ENCODE measurements around the gene SLC2A8.

Gene SLC2A8

DNA sequence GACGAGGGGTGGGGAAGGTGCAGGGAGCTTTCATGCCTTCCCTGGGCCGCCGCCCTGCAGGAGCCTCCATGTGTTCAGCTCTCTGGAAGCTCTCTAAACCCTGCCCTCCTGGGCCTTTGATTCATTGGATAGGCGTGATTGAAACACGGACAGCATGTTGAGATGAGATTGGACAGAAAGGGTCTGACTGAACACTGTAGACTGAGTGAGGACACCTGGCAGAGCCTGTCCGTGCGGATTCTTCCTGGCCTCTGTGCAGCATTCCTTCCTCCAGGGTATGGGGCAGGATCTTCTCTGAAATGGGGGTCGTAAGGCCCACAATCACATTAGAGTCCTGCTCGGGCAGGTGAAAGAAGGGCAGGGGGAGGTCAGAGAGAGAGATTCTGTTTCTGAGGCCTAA, 41.4 kb downstream of the SLC2A8 start:
- no peak for DNase-seq

DNA sequence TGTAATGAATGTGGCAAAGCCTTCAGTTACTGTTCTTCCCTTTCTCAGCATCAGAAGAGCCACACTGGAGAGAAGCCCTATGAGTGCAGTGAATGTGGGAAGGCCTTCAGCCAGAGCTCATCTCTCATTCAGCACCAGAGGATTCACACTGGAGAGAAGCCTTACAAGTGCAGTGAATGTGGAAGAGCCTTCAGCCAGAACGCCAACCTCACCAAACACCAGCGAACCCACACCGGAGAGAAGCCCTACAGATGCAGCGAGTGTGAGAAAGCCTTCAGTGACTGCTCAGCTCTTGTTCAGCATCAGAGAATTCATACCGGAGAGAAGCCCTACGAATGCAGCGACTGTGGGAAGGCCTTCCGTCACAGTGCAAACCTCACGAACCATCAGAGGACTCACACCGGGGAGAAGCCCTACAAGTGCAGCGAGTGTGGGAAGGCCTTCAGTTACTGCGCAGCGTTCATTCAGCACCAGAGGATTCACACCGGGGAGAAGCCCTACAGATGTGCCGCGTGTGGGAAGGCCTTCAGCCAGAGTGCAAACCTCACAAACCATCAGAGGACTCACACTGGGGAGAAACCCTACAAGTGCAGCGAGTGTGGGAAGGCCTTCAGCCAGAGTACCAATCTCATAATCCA, 47.4 kb downstream of the SLC2A8 start:
- DNase-seq, result no peak

DNA sequence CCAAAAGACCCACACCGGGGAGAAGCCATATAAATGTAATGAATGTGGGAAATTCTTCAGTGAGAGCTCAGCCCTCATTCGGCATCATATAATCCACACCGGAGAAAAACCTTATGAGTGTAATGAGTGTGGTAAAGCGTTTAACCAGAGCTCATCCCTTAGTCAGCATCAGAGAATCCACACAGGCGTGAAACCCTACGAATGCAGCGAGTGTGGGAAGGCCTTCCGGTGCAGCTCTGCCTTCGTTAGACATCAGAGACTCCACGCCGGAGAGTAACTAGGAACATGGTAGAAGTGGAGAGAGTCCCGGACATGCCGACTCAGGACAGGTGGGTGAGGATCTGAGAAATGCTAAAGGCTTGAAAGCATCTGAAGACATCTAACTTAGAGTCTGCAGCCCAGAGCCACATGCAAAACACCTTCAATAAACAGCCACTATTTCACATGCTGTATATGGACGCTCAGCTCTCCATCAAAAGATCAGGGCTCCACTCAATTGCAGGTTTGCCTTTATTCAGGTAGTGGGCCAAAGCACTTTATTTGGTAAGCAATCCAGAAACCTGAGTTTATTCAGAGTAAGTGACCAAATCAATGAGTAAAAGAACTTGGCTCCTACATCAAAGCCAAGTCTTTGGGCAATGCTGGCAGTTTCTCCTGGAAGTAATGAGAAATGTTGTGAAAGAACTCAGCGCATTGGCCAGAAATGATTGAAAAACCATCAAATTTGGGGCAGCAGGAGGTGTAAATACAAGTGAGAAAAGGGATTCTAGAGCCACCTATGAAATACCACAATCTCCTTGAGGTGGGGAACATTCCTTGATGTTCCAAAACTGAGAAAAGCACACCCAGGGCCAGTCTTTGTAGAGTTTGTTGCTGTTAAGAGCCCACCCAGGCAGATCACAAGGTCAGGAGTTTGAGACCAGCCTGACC, 48.2 kb downstream of the SLC2A8 start:
- DNase-seq, result no peak

DNA sequence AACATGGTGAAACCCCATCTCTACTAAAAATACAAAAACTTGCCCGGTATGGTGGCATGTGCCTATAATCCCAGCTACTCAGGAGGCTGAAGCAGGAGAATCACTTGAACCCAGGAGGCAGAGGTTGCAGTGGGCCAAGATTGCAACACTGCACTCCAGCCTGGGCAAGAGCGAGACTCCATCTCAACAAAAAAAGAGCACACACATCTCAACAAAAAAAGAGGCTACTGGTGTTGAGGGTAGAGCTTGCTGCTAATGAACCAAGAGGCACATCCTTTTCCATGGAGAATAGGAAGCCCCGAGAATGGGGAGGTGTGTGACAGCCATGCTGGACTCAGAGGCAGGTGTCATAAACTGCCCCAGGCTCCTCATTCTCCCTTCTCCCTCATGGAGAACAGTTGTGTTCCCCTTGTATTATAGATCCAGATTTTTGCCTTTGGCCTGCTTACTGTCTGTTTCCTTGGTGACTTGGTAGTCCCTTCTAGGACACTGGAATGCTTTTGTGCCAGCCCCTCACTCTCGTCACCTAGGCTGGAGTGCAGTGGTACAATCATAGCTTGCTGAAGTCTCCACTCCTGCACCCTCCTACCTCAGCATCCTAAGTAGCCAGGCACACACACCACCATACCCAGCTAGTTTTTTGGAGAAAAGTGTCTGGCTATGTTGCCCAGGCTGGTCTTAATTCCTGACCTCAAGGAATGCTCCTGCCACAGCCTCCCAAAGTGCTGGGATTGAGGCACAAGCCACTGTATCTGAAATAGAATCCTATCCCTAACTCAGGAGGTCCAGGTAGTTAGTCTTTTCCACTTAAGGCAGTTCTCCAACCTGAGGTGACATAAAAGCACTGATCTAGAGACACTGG, 49.1 kb downstream of the SLC2A8 start:
- no peak for DNase-seq

DNA sequence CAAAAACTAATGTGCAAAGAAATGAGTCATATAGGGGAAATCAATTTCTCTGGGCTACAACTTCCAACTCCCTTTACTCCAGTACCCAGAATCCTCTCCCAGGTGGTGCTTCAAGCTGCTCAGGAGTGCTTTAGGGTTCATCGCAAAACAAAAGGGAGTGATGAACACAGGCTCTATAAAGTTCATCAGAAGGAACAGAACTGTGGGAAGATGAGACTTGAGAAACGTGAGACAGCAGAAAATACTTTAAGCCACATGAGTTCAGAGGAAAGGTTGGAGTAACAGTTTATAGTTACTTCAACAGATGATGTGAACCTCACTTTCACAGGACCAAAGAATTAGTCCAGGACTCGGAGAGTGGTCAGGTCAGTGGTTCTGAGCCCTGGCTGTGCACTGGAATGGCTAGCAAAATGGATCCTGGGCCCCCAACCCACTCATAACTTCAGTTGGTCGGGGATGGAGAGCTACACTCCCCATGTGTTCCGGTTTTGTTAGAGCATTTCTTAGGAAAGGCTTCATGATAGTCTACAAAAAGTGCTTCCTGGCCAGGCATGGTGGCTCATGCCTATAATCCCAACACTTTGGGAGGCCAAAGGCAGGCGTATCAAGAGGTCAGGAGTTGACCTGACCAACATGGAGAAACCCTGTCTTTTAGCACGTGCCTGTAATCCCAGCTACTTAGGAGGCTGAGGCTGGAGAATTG, 49.9 kb downstream of the SLC2A8 start:
- DNase-seq, result no peak

DNA sequence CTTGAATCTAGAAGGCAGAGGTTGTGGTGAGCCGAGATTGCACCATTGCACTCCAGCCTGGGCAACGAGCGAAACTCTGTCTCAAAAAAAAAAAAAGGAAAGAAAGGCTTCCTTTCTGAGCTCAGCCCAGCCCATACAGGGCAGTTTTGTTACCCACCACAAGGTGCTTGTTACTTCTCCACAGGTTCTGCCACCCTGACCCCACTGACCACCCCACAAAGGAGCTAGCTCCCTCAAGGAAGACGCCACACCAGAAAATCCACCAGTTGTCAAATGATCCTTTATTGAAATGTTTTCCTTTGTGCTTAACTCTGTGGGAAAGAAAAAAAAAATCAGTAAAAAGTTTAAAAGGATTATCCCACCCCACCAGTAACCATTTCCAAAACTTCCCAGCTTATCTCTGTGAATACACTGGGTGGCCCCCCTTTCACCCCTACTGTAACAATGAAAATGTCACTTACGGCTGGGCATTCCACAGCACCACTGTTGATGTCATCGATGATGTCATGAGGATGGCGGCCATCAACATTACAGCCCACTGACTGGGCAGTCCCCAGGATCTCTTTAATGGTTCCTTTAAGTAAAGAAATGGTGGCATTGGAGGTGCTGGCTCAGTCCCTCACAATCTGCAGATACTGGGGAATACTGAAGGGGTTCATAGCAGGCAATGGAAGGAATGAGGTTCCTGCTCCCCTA, 50.6 kb downstream of the SLC2A8 start:
- DNase-seq, result no peak

DNA sequence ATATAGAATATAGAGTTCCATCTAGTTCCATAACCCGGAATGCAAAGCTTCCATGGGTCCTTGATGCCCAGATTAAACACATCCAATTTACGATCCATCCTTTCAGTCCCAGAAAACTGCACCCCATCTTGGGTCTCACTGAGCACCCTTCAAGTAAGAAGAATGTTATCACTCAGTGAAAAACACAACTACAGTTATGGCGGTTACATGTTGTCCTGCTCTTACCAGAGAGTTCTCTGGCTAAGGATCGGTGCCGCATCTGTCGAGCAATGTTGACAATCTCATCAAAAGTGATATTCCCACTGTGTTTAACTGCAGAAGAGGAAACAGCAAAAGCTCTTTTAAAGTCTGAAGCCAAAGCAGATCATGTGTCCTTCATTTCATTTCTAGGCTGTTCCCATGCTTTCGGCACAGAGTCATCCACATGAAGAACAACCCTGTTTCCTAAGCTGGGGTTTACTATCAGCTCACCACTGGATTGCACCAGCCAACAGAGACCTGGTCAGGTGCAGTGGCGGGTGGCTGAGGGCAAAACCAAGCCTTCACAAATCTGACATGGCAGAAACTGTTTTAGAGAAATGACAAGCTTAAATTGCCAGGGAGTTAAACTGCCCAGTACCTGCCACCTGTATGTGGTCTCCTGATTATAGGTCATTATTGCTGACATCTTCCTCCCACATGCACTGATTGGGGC, 51.3 kb downstream of the SLC2A8 start:
- DNase-seq, result no peak

DNA sequence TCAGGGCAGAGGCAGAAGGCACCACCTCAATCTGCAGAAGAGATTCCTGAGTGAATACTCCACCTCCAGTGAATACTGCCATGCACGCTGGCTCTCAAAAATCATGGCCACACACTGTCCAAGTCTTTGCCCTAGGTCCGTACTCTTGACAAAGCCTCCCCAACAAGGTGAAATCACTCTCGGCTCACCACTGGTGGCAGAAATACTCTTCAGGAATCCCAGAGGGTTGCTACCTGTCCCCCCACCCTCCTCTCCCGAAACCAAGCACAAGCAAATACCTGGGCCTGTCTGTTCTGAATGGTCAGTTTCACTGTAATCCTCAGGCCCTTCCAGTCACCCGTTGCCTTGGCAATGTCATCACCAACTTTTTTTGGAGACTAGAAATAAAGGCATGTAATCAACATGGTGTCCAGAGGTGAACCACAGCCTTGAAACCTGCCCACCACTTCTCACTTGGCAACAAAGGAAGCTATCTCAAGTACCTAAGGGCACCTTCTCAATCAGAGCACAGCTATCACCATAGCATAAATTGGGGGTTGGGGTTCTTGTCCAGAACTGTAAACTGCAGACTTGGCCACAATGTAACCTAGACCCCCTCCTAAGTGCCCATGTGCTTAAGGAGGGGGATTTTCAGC, 52.5 kb downstream of the SLC2A8 start:
- DNase-seq, result no peak

DNA sequence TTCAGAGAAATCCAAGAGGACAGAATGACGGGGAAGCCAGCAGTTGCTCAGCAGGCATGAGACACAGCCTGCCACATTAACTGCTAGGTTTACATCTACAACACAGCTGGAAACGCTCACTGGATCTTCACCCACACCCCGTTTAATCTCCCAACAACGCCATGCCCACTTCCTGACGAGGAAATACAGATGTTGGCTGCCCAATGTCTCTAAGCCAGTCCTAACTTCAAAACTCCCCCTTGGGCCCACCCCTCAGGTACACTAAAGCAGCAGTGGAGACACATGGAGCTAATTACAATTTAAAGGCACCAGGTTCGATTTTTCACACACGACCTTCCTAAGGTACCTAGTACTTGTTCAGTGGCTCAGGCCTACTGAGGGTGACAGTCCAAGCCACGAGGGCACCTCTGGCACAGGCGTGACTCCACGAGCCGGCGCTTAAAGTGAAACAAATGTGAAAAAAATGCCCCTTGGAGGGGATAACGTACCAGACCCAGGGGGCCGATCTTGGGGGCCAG, 53.3 kb downstream of the SLC2A8 start:
- no peak for DNase-seq

DNA sequence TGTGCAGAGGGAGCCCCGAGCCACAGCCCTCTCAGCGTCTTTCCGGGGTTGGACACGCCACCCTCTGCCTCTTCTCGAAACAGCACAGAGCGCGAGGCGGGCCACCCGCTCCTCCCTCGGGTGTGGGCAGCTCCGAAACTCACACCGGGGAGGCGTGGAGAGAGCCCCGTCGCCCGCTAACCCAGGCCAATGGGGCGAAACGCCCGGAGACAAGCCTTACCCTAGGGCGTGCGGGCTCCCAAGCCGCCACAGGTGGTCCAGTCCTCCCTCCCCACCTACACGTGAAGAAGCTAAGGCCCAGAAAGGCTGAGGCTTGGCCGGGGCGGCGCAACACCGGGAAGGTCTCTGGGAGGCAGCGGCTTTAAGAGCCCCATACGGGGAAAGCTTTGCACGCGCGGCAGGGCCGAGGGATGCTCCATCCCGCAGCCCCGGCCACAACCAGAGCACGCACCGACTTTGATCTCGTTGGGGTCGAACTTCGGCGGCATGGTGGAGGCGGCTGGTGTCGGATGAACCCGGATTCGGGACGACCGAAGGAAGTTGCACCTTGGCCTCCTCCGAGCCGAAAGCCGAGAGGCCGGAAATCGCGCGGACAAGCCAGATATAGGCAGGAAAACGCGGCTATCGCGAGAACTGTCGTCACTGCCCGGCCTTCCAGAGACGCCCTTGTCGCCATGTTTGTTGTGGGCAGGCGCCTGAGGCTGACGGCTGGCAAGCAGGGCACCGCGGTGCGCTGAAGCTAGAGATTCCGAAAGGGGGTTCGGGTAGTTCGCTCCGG, 54.0 kb downstream of the SLC2A8 start, which contains the start of the genes LRSAM1 and RPL12:
TSS of gene LRSAM1 (plus strand) at position 681 of the 778 bp plus-strand sequence. CDS start 3,018 bp downstream, outside the sequence.
TSS of gene RPL12 (minus strand) at position 577 of the 778 bp plus-strand sequence. CDS start at position 488, 89 bp downstream.
- DNase-seq, result peak; percentile 74

DNA sequence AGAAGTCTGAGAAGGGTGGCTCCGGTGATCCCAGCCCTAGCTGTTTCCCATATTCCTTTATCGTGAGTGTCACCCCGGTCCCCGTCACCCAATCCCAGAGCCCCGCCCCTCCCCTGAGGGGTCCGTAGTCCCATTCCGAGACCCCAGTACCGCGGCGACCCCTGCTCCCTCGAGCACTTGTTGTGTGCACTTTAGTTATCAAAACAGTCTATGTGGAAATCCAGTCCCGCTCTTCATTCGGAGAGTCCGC, 54.6 kb downstream of the SLC2A8 start:
- DNase-seq, result no peak

DNA sequence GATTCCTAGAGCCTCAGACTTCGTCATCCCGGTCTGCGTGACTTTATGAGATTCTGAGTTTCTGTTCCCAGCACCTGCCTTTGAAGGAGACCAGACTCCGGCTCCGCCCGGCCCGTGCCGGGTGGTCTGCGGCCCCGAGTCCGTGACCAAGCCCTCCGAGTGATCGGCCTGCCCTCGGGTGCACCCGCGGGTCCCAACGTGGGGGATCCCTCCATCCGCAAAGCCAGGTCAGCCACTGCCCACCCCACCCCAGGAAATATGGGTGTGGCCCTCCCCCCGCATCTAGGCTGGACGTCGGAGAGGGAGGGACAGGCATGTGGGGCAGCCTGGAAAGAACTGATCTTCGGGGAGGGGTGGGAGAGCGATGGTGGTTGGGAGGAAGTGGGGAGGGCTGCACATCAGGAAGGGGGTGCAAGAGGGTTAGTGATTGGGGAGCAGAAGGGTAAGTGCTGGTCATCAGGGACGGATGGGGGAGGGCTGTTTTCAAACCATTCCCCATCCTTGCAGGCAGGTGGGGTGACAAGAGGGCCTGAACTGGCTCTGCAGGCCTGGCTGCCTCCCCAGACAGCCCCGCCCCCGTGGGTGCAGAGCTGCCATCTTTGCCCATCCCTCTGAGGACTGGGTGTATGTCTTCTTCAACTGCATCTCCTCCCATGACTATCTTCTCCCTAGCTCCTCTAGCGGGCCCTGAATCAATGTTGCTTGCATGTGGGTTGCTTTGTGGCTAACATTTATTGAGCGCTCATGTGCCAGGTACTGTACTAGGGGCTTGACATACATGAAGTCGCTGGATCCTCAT, 55.1 kb downstream of the SLC2A8 start:
- peak; percentile 34 for DNase-seq

DNA sequence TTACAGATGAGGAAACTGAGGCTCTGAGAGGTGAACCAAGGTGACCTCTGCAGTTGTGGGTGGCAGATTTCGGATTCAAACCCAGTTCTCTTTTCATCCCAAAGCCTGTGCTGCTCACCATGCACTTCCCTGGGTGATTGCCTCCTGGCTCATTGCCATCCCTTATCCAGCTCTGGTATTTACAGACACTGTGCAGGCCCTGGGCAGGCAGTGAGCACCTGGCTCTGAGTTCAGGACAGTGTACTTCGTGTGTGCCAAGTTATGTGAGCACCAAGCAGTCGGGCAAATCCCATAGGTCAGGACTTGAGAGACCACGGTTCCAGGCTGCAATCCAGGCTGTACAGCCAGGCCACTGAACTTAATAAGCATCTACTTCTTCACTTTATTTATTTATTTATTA, 55.7 kb downstream of the SLC2A8 start:
- DNase-seq, result no peak

DNA sequence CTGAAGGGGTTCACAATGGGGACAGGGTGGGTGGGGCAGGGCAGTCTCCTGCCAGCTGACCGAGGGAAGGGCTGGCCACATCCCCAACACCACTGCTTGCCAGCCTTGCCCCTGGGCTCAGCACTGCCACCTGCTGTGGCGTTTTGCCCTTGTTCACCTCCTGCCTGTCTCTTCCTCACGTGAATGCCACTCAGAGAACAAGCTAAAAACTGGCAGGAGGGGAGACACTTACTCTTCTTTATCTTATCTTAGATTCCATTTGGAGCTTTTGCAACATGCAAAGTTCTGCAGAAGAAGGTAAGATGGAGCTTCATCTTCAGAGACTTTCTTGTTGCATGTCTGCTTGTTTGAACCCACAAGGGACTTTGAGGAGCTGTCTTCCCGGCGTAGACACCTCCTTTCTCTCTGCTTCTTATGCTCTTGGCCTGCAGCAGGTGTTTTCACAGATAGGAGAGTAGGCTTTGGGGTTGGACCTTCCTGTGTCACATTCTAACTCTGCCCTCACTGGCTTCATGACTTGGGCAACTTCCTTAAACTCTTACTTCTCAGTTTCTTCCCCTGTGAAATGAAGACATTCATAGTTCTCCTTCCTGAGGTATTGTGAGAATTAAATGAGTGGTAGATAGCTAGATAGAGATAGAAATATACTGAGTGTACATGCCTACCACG, 58.5 kb downstream of the SLC2A8 start:
- DNase-seq, result no peak

DNA sequence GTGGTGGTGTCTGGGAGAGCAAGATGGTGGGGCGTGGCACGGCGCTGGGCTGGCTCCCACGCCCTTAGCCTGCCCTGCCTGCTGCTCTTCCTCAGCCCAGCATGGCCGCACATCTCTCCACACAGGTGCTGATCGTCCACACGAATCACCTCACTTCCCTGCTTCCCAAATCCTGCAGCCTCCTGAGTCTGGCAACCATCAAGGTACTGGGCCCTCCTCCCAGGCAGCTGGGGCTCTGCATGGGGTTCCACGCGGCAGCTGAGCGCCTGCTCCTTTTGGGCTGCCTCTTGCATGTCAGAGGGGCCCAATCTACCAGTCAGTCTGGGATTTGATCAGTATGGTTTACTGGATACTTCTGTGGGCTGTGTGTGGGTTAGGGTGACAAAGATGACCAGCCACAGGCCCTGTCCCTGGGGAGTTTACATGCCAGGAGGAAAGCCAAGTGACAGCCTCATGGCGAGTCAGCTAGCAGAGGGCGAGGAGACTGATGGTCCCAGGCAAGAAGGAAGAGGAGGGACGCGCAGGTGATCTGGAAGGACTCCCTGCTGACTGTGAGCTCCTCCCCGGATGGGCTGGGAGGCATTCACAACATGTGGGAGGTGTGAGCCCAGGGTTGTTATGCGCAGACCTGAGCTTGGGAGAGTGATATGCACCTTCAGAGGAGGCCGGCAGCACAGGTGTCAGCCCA, 60.4 kb downstream of the SLC2A8 start:
- no peak for DNase-seq

Measured in amniotic stem cell (primary cell).